ENCODE measurements around the gene YEATS2. TPM values are rescaled to one million over a fixed set of nuclear protein-coding genes. Genes with fewer than 3 reads are reported as not detected.

YEATS2 gene
- total RNA-seq, 1 donor from 2014 or later, result 9.0 TPM

DNA sequence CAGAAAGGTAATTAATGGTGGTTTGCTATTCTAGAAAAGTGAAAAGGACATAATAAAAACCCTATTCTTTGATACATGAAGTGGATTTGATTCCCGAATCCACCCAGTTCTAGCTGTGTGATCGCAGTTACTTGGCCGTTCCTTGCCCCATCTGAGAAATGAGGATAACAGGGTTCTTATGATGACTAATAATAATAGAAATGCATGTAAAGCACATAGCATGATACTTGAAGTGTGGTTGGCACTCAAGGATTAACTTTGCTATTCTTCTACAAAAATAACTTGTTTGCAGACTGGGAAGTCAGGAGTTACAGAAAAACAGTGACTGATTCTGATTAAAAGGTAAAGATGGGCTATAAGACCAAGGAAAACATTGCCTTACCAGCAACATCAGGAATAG, 160.3 kb downstream of the YEATS2 start:
- intact Hi-C loops (cut with DNase I), result no loop called here
- DNase-seq (ENCODE audit: missing footprints) (no peak), ATAC-seq (no peak)

Other genes with a start within 250 kb of the YEATS2 start
- gene KLHL6, start 142.1 kb upstream of the YEATS2 start, total RNA-seq, result 0.97 TPM
- 228 TPM for gene KLHL24, start 62.2 kb upstream of the YEATS2 start, total RNA-seq
- gene MAP6D1, start 127.8 kb downstream of the YEATS2 start, total RNA-seq, result 2.2 TPM
- gene PARL, start 187.1 kb downstream of the YEATS2 start, total RNA-seq, result 56.5 TPM